Nephron (organoid): Measurements from ENCODE around the gene ZNF205.
"Not testable (repeated sequence)": the region's sequence is repeated elsewhere in the genome, so short reads cannot be mapped to it uniquely, and the experiment has no call there.

Experiments used
- H3K27ac Mint-ChIP-seq, 3 experiments: 2 replicates each; pipeline ENCODE4 v1.8.0; 2020; ENCODE audit warnings: mixed read lengths in 3 of 3, mild to moderate bottlenecking in 2 of 3, moderate library complexity in 1 of 3
- H3K27me3 Mint-ChIP-seq: 2 replicates; pipeline ENCODE4 v1.8.0; 2021; ENCODE audit warnings: low read depth, mild to moderate bottlenecking, moderate library complexity, mixed read lengths
- H3K36me3 Mint-ChIP-seq: 2 replicates; pipeline ENCODE4 v1.8.0; 2020; ENCODE audit warnings: low read depth, mixed read lengths
- H3K4me1 Mint-ChIP-seq: 2 replicates; pipeline ENCODE4 v1.8.0; 2020; ENCODE audit warnings: mixed read lengths
- H3K4me3 Mint-ChIP-seq, 3 experiments: 2 replicates each; pipeline ENCODE4 v1.8.0; 2020; ENCODE audit warnings: mild to moderate bottlenecking in 3 of 3, mixed read lengths in 3 of 3, moderate library complexity in 2 of 3
- H3K9me3 Mint-ChIP-seq: 2 replicates; pipeline ENCODE4 v1.8.0; 2020; ENCODE audit warnings: mixed read lengths
- CTCF ChIP-seq, 3 experiments: fragments of 200-600 bp; sonication (generic); IDR thresholded peaks; one replicate each; pipeline ENCODE4 v1.5.0; 2021; ENCODE audit warnings: antibody characterized with exemption in 3 of 3; ENCODE audit not compliant: unreplicated experiment in 3 of 3

ZNF205 gene

GRCh38 chr16:3074860-3075522 lies 37.4 kb upstream of the ZNF205 start:
- TF ChIP-seq CTCF (IDR thresholded peaks at IDR 0.05; ENCODE audit: unreplicated experiment in 3 of 3): no peak
- Mint-ChIP-seq H3K9me3 (no peaks in the 10 kb centered on the region), H3K36me3 (no peaks in the 10 kb centered on the region), H3K27me3 (peaks cover 23% of the 10 kb centered on the region), H3K27ac (no peak overlapping the region), H3K4me1 (peaks cover 4% of the 10 kb centered on the region), H3K4me3 (no peak overlapping the region)

- Mint-ChIP-seq H3K4me3 (no peak overlapping the region), H3K4me1 (no peaks in the 10 kb centered on the region), H3K27ac (no peak overlapping the region), H3K27me3 (peaks cover 24% of the 10 kb centered on the region), H3K36me3 (no peaks in the 10 kb centered on the region), H3K9me3 (no peaks in the 10 kb centered on the region)
- TF ChIP-seq CTCF (IDR thresholded peaks at IDR 0.05; ENCODE audit: unreplicated experiment in 3 of 3): no peak
Observed at GRCh38 chr16:3075523-3075915, 36.9 kb upstream of the ZNF205 start.

GRCh38 chr16:3075946-3076345 lies 36.4 kb upstream of the ZNF205 start:
- not testable (repeated sequence) for H3K9me3 Mint-ChIP-seq, H3K36me3 Mint-ChIP-seq, H3K4me1 Mint-ChIP-seq, H3K4me3 Mint-ChIP-seq, H3K27ac Mint-ChIP-seq
- peaks cover 24% of the 10 kb centered on the region for H3K27me3 Mint-ChIP-seq

- no peaks in the 10 kb centered on the region for H3K36me3 Mint-ChIP-seq
- no peak overlapping the region for H3K27ac Mint-ChIP-seq
- no peak overlapping the region for H3K4me3 Mint-ChIP-seq
- TF ChIP-seq CTCF (IDR thresholded peaks at IDR 0.05; ENCODE audit: unreplicated experiment in 3 of 3): no peak
- peaks cover 24% of the 10 kb centered on the region for H3K27me3 Mint-ChIP-seq
- H3K9me3 Mint-ChIP-seq: no peaks in the 10 kb centered on the region
- H3K4me1 Mint-ChIP-seq: no peaks in the 10 kb centered on the region
Observed at GRCh38 chr16:3076577-3076976, 35.8 kb upstream of the ZNF205 start.

GRCh38 chr16:3080024-3080423 lies 32.4 kb upstream of the ZNF205 start:
- Mint-ChIP-seq H3K27ac (no peak overlapping the region), H3K4me1 (no peaks in the 10 kb centered on the region), H3K36me3 (no peaks in the 10 kb centered on the region), H3K27me3 (peaks cover 15% of the 10 kb centered on the region), H3K9me3 (no peaks in the 10 kb centered on the region), H3K4me3 (no peak overlapping the region)
- TF ChIP-seq CTCF (IDR thresholded peaks at IDR 0.05; ENCODE audit: unreplicated experiment in 3 of 3): no peak

GRCh38 chr16:3081957-3082356 lies 30.4 kb upstream of the ZNF205 start:
- not testable (repeated sequence) for H3K27me3 Mint-ChIP-seq, H3K4me3 Mint-ChIP-seq, H3K4me1 Mint-ChIP-seq, H3K36me3 Mint-ChIP-seq, H3K27ac Mint-ChIP-seq, H3K9me3 Mint-ChIP-seq

- H3K4me3 Mint-ChIP-seq, H3K27ac Mint-ChIP-seq, H3K9me3 Mint-ChIP-seq: not testable (repeated sequence)
Observed at GRCh38 chr16:3083408-3083807, 29.0 kb upstream of the ZNF205 start.

More at GRCh38 chr16:3083408-3083807, 29.0 kb upstream of the ZNF205 start:
- H3K4me1 Mint-ChIP-seq: peaks cover 10% of the 10 kb centered on the region
- H3K36me3 Mint-ChIP-seq, H3K27me3 Mint-ChIP-seq: not testable (repeated sequence)
